Measurements from ENCODE around the gene ELL2. TPM values are rescaled to one million over a fixed set of nuclear protein-coding genes. Genes with fewer than 3 reads are reported as not detected.

The ELL2 gene
- total and polyA plus RNA-seq, 9 of the 15 experiments (the other 6 are each of a cell fraction or from before 2014, with no cell fraction given), result 4.3 to 18.3 (median 14.5) TPM

GRCh38 chr5:95883185-95884016 is 78.2 kb downstream of the ELL2 start (continued):
- TF ChIP-seq CBX8 (IDR thresholded peaks at IDR 0.05; ENCODE audit: borderline replicate concordance, extremely low read depth, low read depth, low read length, poor library complexity, severe bottlenecking) (no peak), HDAC2 (IDR thresholded peaks at IDR 0.05) (no peak)

GRCh38 chr5:95881833-95882232 is 79.8 kb downstream of the ELL2 start:
- 0 out of 5 replicates have a peak, but pooled peaks cover 2 to 7% of the 10 kb centered on the region in 2 experiments for H3K27me3 ChIP-seq (ENCODE audit: control insufficient read depth in 2 of 2, insufficient read depth in 2 of 2, low read length in 2 of 2)
- no peaks in the 10 kb centered on the region for H3K79me2 ChIP-seq (ENCODE audit: control insufficient read depth, insufficient read depth, low read length)
- FAIRE-seq (no peak), ATAC-seq (no peak), DNase-seq (ENCODE audit: extremely low read depth in 1 of 4, low spot score in 3 of 4) (no peak)
- H3K9me3 ChIP-seq (replicated peaks; ENCODE audit: control insufficient read depth, insufficient read depth, low read depth, low read length), result no peaks in the 10 kb centered on the region
- H3K4me3 ChIP-seq, result no peak overlapping the region
- H3K9ac ChIP-seq (ENCODE audit: insufficient read depth in 1 of 2, low read depth in 2 of 2, low read length in 2 of 2), result no peak overlapping the region
- 12% methylated on average over 5 of the region's 5 CpGs for WGBS (ENCODE audit: insufficient coverage, low coverage, missing lambda C conversion rate)
- H2AFZ ChIP-seq (ENCODE audit: low read depth, low read length), result no peak overlapping the region
- TF ChIP-seq HEY1 (CRISPR knock-in tag; IDR thresholded peaks at IDR 0.05; ENCODE audit: borderline replicate concordance), result no peak
- TF ChIP-seq, protein P1, sequence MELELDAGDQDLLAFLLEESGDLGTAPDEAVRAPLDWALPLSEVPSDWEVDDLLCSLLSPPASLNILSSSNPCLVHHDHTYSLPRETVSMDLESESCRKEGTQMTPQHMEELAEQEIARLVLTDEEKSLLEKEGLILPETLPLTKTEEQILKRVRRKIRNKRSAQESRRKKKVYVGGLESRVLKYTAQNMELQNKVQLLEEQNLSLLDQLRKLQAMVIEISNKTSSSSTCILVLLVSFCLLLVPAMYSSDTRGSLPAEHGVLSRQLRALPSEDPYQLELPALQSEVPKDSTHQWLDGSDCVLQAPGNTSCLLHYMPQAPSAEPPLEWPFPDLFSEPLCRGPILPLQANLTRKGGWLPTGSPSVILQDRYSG (tag; conservative IDR thresholded peaks at IDR 0.05; ENCODE audit: low read depth), result no peak
- no peak for TF ChIP-seq MEIS2 (IDR thresholded peaks at IDR 0.05; ENCODE audit: partially characterized antibody)
- no peak overlapping the region for H3K4me2 ChIP-seq (ENCODE audit: insufficient read depth, low read length)
- peaks cover 6% of the 10 kb centered on the region for H4K20me1 ChIP-seq (replicated peaks; ENCODE audit: control insufficient read depth, insufficient read depth, low read length)
- H3K9me1 ChIP-seq (ENCODE audit: control insufficient read depth, insufficient read depth, low read length), result no peaks in the 10 kb centered on the region
- no peak overlapping the region for H3K27ac ChIP-seq (ENCODE audit: extremely low read depth, low read depth, low read length)
- ChIA-PET POLR2A (interaction anchor here (0.7 kb wide), 1 partner anchor 34 kb away, joined by 3 read pairs; no protein-coding TSS in a partner anchor), CTCF (ENCODE audit: low intra/inter-chr PET ratio) (no interaction called here)
- in situ Hi-C loops (cut with MboI), result no loop called here
- intact Hi-C loops (cut with micrococcal nuclease), result no loop called here
- BruUV-seq (replicated peaks), result no TSS peak
- H3K4me1 ChIP-seq (replicated peaks in 1 of 2; ENCODE audit: control insufficient read depth in 2 of 2, insufficient read depth in 2 of 2, low read length in 2 of 2), result peaks cover 7 to 23% of the 10 kb centered on the region in 2 experiments; a peak in 3 of 5 replicates
- H3K36me3 ChIP-seq (ENCODE audit: control insufficient read depth, insufficient read depth, low read length), result no peaks in the 10 kb centered on the region

Data from K562 (cell line).